Stimulated activated CD4-positive, alpha-beta T cell treated with anti-CD3 and anti-CD28 coated beads, Interleukin-15, amount 100 ng/mL, for 48 hours (primary cell): ENCODE data around the gene PDZD4.

Experiments
- DNase-seq, 2 donors: peaks; one replicate each; pipeline ENCODE4 v3.0.0-alpha.2; 2020; ENCODE audit warnings: low read depth in 2 of 2

PDZD4 gene

DNA sequence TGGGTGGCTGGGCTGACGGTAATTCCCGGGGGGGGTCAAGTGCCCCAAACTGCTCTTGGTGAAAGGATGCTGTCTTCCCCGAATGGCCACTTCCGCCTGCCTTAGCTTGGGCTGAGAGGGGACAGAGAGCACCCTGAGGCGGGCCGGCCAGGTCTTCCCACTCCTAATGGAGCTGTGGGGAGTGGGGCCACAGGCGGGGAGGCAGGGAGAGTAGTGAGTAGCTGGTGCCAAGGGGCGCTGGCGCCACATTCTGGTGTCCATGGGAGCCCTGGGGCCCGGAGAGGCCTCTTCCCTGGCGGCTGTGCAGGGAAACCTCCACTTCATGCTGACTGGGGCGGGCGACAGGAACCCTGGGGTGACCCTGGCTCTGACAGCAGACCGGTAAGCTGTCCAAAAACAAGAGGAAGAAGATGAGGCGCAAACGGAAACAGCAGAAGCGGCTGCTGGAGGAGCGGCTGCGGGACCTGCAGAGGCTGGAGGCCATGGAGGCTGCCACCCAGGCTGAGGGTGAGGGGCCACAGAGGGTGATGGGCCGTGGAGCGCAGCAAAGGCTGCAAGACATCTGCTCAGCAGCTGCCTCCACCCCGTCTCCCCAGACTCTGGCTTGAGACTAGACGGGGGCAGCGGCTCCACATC lies 46.8 kb downstream of the PDZD4 start:
- DNase-seq, result no peak

DNA sequence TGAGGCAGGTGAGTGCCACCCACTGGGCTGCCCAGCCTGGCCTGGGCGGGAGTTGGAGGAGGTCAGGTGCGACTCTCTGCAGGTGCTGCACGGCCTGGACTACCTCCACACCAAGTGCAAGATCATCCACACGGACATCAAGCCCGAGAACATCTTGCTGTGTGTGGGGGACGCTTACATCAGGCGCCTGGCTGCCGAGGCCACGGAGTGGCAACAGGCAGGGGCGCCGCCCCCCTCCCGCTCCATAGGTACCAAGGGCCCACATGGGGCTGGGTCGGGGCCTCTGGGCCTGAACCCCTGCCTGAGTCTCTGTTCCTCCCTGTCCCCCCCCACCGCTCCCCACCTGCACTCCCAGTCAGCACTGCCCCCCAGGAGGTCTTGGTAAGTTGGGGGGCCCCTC lies 47.5 kb downstream of the PDZD4 start:
- no peak for DNase-seq

DNA sequence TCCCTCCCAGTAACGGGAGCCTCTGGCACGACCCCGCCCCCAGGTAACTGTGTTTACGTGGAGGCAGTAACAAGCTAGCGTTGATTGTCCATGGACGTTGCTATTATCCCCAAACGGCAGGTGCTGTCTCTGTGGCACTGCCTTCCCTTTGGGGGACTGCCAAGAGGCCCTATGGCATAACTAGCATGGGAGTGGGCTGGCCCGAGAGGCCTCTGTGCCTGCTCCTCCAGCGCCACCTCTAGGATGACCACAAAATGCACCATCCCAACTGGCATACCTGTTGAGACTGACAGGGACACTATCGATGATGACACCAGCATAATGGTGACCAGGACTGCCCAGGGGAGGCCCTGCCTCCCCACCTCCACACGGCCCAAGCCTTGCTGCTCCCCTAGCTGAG lies 48.0 kb downstream of the PDZD4 start:
- DNase-seq, result no peak

DNA sequence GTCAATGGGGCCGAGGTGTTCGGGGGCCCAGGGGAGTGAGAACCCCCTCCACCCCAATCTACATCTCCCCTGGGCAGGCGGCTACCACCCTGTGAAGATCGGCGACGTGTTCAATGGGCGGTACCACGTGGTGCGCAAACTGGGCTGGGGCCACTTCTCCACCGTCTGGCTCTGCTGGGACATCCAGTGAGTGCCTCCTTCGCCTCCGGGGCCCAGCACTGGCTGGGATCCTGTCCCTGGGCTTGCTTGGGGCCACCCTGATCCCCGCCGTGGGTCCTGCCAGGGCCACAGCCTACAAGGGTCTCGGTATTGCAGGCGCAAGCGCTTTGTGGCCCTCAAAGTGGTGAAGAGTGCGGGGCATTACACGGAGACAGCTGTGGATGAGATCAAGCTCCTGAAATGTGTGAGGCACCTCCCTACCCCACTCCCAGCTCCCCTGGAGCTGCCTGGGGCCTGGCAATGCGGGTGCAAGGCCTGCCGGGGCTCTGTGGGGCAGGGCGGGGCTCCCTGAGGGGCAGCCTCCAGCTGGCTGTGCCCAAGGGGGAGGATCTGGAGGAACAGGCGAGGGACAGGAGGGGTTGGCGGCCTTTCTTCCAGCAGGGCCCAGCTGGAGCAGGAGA lies 48.8 kb downstream of the PDZD4 start:
- no peak for DNase-seq

DNA sequence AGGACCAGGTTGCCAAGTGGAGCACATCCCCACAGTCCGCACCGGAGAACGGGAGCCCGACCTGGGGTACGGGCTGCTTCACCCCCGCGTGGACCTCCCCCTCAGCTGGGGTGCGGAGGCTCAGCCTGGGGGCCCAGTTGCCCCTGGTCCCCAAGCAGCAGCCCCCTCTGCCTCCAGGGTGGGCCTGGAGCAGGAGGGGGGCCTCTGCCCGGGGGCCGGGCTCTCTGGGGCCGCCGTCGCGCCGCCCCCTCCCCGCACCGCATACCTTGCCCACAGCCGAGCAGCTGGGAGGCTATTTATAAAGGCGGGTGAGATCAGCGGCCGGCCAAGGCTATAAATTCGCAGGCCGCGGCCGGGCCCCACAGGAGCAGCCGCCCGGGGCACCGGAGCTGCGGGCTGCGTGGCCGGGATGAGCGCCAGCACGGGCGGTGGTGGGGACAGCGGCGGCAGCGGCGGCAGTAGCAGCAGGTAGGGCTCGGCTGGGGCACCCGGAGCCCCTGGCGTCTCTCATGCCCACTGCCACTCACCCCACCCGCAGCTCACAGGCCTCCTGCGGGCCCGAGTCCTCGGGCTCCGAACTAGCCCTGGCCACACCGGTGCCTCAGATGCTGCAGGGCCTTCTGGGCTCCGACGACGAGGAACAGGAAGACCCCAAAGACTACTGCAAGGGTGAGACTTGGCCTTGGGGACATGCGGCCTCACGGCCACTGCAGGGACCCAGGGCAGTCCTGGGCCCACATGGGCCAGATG lies 49.5 kb downstream of the PDZD4 start, which contains the start of gene SRPK3:
Gene SRPK3 (plus strand): TSS at position 364 of the 750 bp plus-strand sequence. CDS start 46 bp downstream, at position 410.
- DNase-seq, result no peak

DNA sequence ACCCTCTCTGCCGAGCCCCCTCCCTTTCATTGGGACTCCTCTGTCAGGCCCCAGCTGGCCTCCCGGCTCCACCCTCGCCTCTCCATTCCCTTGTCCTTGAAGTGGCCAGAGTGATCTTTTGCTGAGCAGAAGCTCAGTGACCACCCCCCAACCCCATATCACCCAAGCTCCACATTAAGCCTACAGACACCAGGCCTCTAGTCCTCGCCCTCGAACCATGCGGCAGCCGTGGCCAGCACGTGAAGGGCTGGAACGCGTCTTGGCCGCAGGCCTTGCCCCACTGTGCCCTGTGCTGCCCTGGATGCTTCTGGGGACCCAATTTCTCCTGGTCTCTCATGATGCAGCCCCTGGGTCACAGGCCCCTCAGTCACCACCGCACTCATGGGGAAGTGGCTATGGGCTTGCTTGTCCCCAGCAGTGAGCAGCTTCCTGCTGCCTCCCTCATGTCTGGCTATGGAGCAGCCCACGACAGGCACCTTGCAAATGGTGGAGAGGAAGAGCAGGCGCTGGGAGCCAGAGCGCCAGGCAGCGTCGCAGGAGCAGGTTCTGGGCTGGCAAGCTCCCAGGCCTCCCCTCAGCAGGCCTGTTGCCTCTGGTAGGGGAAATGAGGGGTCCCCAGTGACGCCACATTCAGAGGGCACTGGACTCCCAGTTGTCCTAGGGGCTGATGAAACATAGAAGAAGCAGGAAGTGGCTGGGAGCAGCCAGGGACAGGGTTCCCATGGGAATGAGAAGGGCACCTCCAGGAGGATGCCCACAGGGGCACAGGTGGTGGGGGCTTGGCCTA lies 50.3 kb downstream of the PDZD4 start:
- DNase-seq, result no peak

DNA sequence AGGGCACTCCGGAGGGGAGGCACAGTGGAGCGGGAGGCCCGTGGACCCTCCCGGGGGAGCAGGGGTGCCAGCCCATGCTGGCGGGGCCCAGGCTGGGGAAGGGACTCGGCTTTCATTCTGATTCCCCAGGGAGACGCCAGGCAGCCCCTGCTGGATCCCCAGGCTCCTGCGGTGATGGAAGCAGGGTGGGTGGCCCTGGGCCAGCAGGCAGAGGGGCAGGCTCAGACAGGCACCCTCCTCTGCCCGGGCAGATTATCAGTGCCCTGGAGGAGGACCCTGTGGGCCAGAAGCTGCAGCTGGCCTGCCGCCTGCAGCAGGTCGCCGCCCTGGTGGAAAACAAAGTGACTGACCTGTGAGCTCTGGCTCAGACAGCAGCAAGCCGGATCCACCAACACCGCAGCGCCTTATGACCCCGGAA lies 51.7 kb downstream of the PDZD4 start:
- DNase-seq, result no peak

DNA sequence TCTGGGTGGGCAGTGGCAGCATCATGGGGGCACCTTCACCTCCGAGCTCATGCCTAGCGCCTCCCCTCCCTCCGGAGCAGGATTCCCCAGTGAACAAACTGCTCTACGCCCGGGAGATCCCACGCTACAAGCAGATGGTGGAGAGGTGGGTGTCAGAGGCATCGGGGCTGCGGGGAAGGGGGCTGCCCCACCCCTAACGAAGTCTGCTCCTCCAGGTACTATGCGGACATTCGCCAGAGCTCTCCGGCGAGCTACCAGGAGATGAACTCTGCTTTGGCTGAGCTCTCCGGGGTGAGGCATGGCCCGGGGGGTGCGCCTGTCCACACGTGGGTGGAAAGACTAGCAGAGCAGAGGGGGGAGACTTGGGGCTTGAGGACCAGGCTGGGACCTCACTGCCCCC lies 52.2 kb downstream of the PDZD4 start:
- DNase-seq, result no peak

DNA sequence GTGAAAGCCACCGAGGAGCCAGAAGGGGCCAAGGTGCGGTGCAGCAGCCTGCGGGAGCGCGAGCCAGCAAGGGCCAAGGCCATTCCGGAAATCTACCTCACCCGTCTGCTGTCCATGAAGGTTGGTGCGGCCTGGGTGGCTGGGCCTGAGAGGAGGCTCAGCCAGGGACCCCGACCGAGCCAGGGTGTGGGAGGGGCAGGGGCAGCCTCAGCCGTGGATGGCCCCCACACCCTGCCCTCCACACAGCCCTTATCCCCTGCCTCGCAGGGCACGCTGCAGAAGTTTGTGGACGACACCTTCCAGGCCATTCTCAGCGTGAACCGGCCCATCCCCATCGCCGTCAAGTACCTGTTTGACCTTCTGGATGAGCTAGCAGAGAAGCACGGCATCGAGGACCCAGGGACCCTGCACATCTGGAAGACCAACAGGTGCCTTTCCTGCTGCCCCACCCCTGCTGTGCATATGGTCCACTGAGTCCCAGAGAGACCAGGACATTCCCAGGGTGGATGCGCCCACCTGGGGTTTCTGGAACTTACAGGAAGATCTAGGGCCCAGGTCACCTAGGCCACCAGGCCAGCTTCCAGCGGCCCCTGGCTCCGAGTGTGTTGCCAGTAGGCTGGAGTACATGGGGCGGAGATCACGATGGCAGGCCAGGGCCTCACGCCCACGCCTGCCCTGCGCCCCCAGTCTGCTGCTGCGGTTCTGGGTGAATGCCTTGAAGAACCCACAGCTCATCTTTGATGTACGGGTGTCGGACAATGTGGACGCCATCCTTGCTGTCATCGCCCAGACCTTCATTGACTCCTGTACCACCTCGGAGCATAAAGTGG lies 52.9 kb downstream of the PDZD4 start:
- no peak for DNase-seq

DNA sequence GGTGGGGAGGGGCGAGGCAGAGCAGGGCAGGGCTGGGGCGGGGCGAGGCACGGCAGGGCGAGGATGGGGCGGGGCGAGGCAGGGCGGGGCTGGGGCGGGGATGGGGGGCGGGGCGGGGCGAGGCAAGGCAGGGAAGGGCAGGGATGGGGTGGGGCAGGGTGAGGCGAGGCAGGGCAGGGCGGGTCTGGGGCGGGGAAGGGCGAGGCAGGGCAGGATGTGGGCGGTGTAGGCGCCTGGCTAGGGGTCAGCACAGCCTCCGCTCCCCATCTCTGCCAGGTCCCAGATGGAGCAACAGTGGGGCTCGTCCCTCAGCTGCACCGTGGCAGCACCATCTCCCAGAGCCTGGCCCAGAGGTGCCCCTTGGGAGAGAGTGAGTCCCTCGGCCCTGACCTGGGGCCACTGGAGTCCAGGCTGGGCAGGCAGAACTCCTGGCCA lies 53.7 kb downstream of the PDZD4 start:
- DNase-seq, result no peak

DNA sequence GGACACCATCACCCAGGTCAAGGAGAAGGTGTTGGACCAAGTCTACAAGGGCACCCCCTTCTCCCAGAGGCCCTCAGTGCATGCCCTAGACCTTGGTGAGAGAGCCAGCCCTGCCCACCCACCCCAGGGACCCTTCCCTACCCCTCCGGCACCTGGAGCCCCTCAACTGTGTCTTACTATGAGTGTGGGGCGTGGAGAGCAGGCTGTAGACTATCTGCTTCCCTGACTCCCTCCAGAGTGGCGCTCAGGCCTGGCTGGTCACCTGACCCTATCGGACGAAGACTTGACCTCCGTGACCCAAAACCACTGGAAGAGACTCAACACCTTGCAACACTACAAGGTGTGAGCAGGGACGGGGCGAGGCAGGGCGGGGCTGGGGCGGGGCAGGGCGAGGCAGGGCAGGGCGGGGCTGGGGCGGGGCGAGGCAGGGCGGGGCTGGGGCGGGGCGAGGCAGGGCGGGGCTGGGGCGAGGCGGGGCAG lies 54.2 kb downstream of the PDZD4 start:
- no peak for DNase-seq

DNA sequence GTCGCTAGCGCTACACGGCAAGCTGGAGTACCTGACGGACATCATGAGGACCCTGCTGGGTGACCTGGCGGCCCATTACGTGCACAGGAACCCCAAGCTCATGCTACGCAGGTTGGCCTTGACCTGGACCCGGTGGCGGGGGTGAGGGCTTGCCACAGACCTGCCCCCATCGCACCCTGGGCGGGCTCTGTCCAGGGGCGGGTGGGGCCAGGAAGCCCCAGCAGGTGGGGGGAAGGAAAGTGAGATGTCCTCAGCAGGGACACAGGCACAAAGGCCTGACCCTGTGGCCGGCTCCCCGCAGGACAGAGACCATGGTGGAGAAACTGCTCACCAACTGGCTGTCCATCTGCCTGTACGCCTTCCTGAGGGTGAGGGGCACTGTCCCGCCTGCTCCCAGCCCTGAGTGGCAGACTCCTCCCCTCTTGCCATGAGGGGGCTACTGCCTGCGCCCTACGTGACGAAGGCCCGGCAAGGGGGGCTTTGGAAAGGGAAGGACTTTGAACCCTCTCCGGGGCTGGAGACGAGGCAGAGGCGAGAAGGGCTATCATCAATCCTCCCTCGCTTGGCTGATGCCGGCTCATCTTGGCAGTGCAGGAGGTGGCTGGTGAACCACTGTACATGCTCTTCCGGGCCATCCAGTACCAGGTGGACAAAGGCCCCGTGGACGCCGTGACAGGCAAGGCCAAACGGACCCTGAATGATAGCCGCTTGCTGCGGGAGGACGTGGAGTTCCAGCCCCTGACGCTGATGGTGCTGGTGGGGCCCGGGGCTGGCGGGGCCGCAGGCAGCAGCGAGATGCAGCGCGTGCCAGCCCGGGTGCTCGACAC lies 54.8 kb downstream of the PDZD4 start:
- DNase-seq, result no peak

DNA sequence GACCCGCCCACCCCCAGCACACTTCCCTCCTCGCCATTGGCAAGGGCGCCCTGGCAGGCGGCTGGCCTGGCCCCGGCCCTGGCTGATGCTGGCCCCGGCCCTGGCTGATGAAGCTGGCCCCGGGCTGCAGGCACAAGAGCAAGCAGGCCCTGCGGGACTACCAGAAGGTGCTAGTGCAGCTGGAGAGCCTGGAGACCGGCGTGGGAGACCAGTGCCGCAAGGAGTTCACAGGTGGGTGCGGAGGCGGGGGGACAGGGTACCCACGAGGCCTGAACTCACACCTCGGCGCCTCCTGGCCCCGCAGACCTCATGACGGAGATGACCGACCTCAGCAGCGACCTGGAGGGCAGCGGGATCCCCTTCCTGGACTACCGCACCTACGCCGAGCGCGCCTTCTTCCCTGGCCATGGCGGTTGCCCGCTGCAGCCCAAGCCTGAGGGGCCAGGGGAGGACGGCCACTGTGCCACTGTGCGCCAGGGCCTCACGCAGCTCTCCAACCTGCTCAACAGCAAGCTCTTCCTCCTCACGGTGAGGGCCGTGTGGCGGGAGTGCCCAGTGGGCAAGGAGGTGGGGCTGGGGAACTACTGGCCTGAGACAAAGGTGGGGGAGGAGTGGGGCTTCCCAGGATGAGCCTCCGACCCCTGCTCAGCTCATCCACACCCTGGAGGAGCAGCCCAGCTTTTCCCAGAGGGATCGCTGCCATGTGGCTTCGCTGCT lies 55.6 kb downstream of the PDZD4 start:
- no peak for DNase-seq

DNA sequence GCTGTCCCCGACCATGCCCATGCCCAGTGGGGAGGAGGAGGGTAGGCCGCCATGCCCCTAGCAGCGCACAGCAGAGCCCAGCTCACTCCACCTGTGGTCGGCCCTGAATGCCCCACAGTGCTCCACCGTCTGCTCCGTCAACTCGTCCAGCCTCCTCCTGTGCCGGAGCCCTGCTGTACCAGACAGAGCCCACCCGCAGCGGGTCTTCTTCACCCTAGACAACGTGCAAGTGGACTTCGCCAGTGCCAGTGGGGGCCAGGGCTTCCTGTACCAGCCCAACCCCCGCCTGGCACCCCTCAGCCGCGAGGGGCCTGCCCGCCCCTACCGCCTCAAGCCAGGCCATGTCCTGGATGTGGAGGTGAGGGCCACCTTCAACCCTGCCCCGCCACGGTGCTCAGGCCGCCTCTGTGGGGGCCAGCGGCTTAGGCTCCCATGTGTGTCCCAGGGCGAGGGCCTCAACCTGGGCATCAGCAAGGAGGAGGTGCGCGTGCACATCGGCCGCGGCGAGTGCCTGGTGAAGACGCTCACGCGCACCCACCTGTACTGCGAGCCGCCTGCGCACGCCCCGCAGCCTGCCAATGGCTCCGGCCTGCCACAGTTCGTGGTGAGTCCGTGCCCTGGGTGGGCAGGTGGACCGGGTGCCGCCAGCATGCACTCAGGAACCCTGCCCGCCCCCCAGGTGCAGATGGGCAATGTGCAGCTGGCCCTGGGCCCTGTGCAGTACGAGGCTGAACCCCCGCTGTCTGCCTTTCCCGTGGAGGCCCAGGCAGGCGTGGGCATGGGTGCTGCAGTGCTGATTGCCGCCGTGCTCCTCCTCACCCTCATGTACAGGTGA lies 56.4 kb downstream of the PDZD4 start:
- DNase-seq, result no peak

DNA sequence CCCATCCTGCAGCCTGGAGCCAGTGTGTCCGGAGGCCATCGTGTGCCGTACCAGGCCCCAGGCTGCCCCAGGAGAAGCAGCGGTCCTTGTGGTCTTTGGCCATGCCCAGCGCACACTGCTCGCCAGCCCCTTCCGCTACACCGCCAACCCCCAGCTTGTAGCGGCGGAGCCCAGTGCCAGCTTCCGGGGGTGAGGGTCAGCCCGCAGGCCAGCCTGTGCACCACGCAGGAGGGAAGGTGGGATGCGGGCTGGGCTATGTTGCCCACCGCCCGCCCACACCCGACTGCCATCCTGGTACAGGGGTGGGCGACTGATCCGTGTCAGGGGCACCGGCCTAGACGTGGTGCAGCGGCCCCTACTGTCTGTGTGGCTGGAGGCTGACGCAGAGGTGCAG lies 57.1 kb downstream of the PDZD4 start:
- DNase-seq, result no peak

DNA sequence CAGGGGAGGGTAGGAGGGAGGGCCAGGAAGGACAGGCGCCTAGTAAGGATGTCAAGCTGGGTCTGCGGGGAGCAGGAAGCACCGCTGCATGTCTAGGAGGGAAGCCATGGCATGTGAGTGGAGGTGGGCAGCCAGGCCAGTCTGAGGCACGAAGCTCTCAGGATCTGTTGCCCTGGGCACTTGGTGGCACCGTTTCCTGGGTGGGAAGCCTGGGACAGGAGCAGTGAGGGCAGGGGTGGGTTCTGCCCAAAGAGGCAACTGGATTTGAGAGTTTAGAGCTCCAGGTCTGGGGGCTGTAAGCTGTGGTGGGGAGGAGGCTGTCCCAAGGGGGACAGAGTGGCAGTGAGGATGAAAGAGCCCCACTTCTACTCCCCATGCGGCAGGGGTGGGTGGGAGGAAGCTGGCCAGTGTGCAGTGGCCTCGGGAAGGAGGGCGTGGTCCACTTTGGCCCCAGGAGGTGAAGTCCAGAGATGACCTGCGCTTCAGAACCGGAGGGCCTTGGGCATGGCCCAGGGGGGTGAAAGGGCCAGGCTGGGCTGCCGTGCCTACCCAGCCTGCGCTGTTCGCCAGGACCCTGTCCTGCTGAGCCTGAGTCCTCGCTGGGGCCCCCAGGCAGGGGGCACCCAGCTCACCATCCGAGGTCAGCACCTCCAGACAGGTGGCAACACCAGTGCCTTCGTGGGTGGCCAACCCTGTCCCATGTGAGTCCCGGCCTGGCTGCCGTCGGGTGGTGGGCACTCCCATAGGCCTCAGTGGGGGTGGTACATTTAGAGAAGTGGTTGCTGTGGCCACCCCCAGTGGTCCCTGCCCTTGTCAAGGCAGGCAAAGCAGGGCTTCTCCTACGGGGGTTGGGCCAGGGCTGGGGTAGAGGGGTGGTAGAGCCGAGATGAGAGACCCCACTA lies 57.8 kb downstream of the PDZD4 start:
- DNase-seq, result no peak

DNA sequence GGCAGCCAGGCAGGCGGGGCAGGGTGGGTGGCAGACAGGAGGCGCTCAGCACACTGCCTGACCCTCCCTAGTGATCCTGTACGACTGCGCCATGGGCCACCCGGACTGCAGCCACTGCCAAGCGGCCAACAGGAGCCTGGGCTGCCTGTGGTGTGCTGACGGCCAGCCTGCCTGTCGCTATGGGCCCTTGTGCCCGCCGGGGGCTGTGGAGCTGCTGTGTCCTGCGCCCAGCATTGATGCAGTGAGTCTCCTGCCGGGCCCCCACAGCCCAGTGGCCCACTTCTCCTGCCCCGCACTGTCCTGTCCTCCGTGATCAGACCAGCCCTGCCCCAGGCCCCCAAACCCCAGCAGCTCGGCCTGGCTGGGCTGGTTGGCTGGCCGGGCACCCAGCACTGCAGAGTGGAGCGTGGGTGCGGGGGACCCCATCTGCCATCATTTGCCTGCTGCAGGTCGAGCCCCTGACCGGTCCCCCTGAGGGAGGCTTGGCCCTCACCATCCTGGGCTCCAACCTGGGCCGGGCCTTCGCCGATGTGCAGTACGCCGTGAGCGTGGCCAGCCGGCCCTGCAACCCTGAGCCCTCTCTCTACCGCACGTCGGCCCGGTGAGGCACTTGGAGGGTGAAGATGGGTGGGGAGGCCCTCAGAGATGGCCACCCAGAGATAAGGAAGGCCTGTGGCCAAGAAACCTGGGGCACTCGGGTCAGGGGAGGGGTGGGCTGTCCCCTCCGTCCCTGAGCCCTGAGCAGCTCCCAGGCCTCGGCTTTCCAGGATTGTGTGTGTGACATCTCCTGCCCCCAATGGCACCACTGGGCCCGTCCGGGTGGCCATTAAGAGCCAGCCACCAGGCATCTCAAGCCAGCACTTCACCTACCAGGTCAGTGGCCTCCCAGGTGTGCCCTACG lies 58.7 kb downstream of the PDZD4 start:
- no peak for DNase-seq
